Fibroblast of villous mesenchyme (primary cell): ENCODE measurements around the gene TSPAN17. TPM values are rescaled to one million over a fixed set of nuclear protein-coding genes. Genes with fewer than 3 reads are reported as not detected.

Experiments
- DNase-seq: peaks from one replicate; pipeline ENCODE4 v3.0.0-alpha.2; 2010; ENCODE audit warnings: low read depth
- H3K4me3 ChIP-seq: 2 replicates; pipeline ENCODE4 v1.5.1; 2011; ENCODE audit warnings: low read depth, mild to moderate bottlenecking, low read length
- total RNA-seq: library from RNA; depleted of rRNA; stranded (reverse); fragments of >200 nt; gene quantifications from 2 replicates; pipeline ENCODE4 v1.2.3, GENCODE V29; 2012
- TF ChIP-seq, protein P1 (sequence below): IDR thresholded peaks from 2 replicates; pipeline ENCODE4 v1.5.1; 2012; ENCODE audit warnings: low read depth, mild to moderate bottlenecking, low read length; ENCODE audit not compliant: insufficient read depth

TSPAN17 gene
- total RNA-seq, 1 donor = 38.0 TPM

- DNase-seq = no peak
- TF ChIP-seq, protein P1, sequence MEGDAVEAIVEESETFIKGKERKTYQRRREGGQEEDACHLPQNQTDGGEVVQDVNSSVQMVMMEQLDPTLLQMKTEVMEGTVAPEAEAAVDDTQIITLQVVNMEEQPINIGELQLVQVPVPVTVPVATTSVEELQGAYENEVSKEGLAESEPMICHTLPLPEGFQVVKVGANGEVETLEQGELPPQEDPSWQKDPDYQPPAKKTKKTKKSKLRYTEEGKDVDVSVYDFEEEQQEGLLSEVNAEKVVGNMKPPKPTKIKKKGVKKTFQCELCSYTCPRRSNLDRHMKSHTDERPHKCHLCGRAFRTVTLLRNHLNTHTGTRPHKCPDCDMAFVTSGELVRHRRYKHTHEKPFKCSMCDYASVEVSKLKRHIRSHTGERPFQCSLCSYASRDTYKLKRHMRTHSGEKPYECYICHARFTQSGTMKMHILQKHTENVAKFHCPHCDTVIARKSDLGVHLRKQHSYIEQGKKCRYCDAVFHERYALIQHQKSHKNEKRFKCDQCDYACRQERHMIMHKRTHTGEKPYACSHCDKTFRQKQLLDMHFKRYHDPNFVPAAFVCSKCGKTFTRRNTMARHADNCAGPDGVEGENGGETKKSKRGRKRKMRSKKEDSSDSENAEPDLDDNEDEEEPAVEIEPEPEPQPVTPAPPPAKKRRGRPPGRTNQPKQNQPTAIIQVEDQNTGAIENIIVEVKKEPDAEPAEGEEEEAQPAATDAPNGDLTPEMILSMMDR = no peak
- no peak overlapping the region for H3K4me3 ChIP-seq
These were observed 1.1 kb upstream of the TSPAN17 start for GRCh38 chr5:176646049-176646706.

- DNase-seq = no peak
- TF ChIP-seq, protein P1 = no peak
- peak overlapping the region; percentile 45 for H3K4me3 ChIP-seq
These were observed 616 bp upstream of the TSPAN17 start for GRCh38 chr5:176646707-176647029.

DNA sequence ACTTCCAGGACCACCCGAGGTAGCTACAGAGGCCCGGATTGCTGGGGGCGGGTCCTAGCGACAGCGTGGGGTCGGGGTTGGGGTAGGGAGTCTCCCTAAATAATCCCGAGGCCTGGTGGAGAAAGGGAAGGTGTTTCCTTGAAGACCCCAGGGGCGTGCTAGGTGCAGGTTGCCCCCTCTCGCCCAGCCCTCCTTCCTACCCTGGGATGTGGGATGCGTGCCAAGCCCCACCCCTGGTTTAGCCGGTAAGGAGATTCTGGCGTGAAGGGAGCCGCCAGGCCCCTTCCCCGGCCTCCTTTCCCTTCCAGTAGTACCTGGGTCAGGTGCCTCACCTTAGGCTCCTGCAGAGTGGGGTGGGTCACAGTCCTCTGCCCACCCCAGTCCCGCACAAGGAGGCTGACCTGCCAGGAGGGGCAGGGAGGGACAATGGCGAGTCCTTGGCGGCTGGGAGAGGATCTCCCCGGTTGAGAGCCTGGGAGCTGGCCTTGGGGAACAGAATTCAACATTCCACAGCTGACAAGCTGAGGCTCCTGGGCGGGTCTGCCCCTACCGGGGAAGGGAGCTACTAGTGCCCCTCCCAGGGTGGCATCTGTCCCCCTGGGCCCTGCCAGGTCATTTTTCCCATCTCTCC is 674 bp downstream of the TSPAN17 start:
- DNase-seq = peak; percentile 31
- TF ChIP-seq, protein P1 = no peak
- peak overlapping the region; percentile 87 for H3K4me3 ChIP-seq

- peak overlapping the region; percentile 87 for H3K4me3 ChIP-seq
- TF ChIP-seq, protein P1 = no peak
- DNase-seq = no peak
These were observed 1.4 kb downstream of the TSPAN17 start for GRCh38 chr5:176648474-176649194.

- TF ChIP-seq, protein P1 = no peak
- no peak for DNase-seq
- H3K4me3 ChIP-seq = no peak overlapping the region
These were observed 3.1 kb downstream of the TSPAN17 start for GRCh38 chr5:176650354-176650884.

DNA sequence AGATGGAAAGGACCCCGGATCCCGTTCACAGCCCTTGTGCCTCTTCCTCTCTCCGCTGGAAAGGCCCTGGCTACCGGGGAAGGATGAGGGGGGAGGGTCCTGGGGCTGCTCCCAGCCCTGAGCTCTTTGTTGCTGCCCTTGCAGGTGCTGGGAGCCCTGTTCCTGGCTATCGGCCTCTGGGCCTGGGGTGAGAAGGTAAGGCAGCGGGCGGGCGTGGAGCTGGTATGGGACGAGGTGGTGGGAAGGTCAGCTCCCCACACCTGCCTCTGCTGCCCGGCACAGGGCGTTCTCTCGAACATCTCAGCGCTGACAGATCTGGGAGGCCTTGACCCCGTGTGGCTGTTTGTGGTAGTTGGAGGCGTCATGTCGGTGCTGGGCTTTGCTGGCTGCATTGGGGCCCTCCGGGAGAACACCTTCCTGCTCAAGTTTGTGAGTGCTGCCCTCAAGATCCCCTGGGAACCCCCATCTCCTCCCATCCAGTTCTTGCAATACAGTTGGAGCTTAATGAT is 4.2 kb downstream of the TSPAN17 start:
- no peak for DNase-seq
- TF ChIP-seq, protein P1 = no peak
- no peak overlapping the region for H3K4me3 ChIP-seq
